Measurements from ENCODE around the gene PHF11.

The PHF11 gene

GRCh38 chr13:49497272-49497671, 1.5 kb downstream of the PHF11 start:
- no peak overlapping the region for H3K4me3 ChIP-seq (ENCODE audit: severe bottlenecking)
- H3K27ac ChIP-seq (ENCODE audit: poor library complexity, severe bottlenecking): no peak overlapping the region
- TF ChIP-seq, protein P1, sequence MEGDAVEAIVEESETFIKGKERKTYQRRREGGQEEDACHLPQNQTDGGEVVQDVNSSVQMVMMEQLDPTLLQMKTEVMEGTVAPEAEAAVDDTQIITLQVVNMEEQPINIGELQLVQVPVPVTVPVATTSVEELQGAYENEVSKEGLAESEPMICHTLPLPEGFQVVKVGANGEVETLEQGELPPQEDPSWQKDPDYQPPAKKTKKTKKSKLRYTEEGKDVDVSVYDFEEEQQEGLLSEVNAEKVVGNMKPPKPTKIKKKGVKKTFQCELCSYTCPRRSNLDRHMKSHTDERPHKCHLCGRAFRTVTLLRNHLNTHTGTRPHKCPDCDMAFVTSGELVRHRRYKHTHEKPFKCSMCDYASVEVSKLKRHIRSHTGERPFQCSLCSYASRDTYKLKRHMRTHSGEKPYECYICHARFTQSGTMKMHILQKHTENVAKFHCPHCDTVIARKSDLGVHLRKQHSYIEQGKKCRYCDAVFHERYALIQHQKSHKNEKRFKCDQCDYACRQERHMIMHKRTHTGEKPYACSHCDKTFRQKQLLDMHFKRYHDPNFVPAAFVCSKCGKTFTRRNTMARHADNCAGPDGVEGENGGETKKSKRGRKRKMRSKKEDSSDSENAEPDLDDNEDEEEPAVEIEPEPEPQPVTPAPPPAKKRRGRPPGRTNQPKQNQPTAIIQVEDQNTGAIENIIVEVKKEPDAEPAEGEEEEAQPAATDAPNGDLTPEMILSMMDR (IDR thresholded peaks at IDR 0.05; ENCODE audit: poor library complexity, severe bottlenecking): no peak
- peaks cover 3% of the 10 kb centered on the region for H3K4me1 ChIP-seq (ENCODE audit: insufficient read depth, poor library complexity, severe bottlenecking)
- H3K36me3 ChIP-seq (ENCODE audit: low read depth): no peaks in the 10 kb centered on the region
- no peak for ATAC-seq (ENCODE audit: low read depth)
- no peak for DNase-seq (ENCODE audit: low spot score)
- no peaks in the 10 kb centered on the region for H3K27me3 ChIP-seq (ENCODE audit: insufficient read depth, poor library complexity, severe bottlenecking)
- H3K9me3 ChIP-seq (ENCODE audit: severe bottlenecking): no peaks in the 10 kb centered on the region

DNA sequence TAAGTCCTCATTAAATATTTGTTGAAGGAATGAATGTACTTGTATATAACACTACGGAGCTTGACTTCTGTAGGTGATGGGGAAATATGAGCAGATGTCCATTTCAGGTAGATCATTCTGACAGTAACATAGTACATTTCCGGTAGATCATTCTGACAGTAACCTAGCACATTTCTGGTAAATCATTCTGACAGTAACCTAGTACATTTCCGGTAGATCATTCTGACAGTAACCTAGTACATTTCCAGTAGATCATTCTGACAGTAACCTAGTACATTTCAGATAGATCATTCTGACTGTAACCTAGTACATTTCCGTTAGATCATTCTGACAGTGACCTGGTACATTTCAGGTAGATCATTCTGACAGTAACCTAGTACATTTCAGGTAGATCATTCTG, 2.5 kb downstream of the PHF11 start:
- TF ChIP-seq, protein P1 (IDR thresholded peaks at IDR 0.05; ENCODE audit: poor library complexity, severe bottlenecking): no peak
- no peaks in the 10 kb centered on the region for H3K9me3 ChIP-seq (ENCODE audit: severe bottlenecking)
- H3K36me3 ChIP-seq (ENCODE audit: low read depth): no peaks in the 10 kb centered on the region
- DNase-seq (ENCODE audit: low spot score) (no peak), ATAC-seq (ENCODE audit: low read depth) (no peak)
- H3K4me3 ChIP-seq (ENCODE audit: severe bottlenecking): no peak overlapping the region
- H3K27me3 ChIP-seq (ENCODE audit: insufficient read depth, poor library complexity, severe bottlenecking): no peaks in the 10 kb centered on the region
- no peak overlapping the region for H3K27ac ChIP-seq (ENCODE audit: poor library complexity, severe bottlenecking)
- H3K4me1 ChIP-seq (ENCODE audit: insufficient read depth, poor library complexity, severe bottlenecking): peaks cover 3% of the 10 kb centered on the region

GRCh38 chr13:49499889-49500660, 4.3 kb downstream of the PHF11 start:
- no peak overlapping the region for H3K27ac ChIP-seq (ENCODE audit: poor library complexity, severe bottlenecking)
- no peaks in the 10 kb centered on the region for H3K4me1 ChIP-seq (ENCODE audit: insufficient read depth, poor library complexity, severe bottlenecking)

DNA sequence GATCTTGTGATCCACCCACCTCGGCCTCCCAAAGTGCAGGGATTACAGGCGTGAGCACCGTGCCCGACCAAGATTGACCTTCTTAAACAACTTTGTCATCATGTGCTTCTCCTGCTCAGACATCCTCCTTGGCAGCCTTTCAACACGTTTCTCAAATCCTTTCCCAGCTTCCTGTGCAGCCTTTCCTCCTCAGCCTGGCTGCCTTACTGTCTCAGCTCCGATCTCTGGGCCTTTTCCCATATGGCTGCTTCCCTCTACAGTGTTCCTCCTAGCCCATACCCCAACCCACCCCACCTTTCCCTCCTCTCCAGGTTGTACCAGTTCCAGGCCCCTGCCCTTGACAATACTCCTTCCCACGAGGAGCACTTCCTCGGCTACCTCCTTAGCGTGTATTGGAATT, 7.2 kb downstream of the PHF11 start:
- Histone ChIP-seq H3K36me3 (ENCODE audit: low read depth) (no peaks in the 10 kb centered on the region), H3K4me3 (ENCODE audit: severe bottlenecking) (no peak overlapping the region), H3K27ac (ENCODE audit: poor library complexity, severe bottlenecking) (no peak overlapping the region), H3K4me1 (ENCODE audit: insufficient read depth, poor library complexity, severe bottlenecking) (no peaks in the 10 kb centered on the region), H3K9me3 (ENCODE audit: severe bottlenecking) (no peaks in the 10 kb centered on the region), H3K27me3 (ENCODE audit: insufficient read depth, poor library complexity, severe bottlenecking) (no peaks in the 10 kb centered on the region)
- DNase-seq (ENCODE audit: low spot score) (no peak), ATAC-seq (ENCODE audit: low read depth) (no peak)
- TF ChIP-seq, protein P1 (IDR thresholded peaks at IDR 0.05; ENCODE audit: poor library complexity, severe bottlenecking): no peak

More at GRCh38 chr13:49499889-49500660, 4.3 kb downstream of the PHF11 start:
- Histone ChIP-seq H3K4me3 (ENCODE audit: severe bottlenecking) (no peak overlapping the region), H3K36me3 (ENCODE audit: low read depth) (no peaks in the 10 kb centered on the region), H3K27me3 (ENCODE audit: insufficient read depth, poor library complexity, severe bottlenecking) (no peaks in the 10 kb centered on the region), H3K9me3 (ENCODE audit: severe bottlenecking) (no peaks in the 10 kb centered on the region)
- ATAC-seq (ENCODE audit: low read depth) (no peak), DNase-seq (ENCODE audit: low spot score) (no peak)
- TF ChIP-seq, protein P1 (IDR thresholded peaks at IDR 0.05; ENCODE audit: poor library complexity, severe bottlenecking): no peak

DNA sequence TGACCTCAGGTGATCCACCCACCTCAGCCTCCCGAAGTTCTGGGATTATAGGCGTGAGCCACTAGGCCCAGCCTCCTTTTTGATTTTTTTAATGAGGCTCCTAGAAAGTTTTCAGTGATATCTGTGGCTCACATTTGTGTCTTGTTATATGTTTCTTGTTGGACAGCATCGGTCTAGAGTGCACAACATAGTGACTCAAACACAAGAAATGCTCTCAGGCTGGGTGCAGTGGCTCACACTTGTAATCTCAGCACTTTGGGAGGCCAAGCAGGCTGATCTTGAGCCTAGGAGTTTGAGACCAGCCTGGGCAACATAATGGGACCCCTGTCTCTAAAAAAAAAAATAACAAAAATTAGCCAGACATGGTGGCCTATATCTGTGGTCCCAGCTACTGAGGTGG, 8.2 kb downstream of the PHF11 start:
- no peak for DNase-seq (ENCODE audit: low spot score)
- H3K4me3 ChIP-seq (ENCODE audit: severe bottlenecking): no peak overlapping the region
- H3K4me1 ChIP-seq (ENCODE audit: insufficient read depth, poor library complexity, severe bottlenecking): no peaks in the 10 kb centered on the region
- ATAC-seq (ENCODE audit: low read depth): no peak
- no peaks in the 10 kb centered on the region for H3K27me3 ChIP-seq (ENCODE audit: insufficient read depth, poor library complexity, severe bottlenecking)
- TF ChIP-seq, protein P1 (IDR thresholded peaks at IDR 0.05; ENCODE audit: poor library complexity, severe bottlenecking): no peak
- H3K27ac ChIP-seq (ENCODE audit: poor library complexity, severe bottlenecking): no peak overlapping the region
- no peaks in the 10 kb centered on the region for H3K36me3 ChIP-seq (ENCODE audit: low read depth)
- H3K9me3 ChIP-seq (ENCODE audit: severe bottlenecking): no peaks in the 10 kb centered on the region

All from RWPE2 (cell line).